NCI-H748 (cell line): ENCODE measurements around the gene PSMA7.

ENCODE experiments used
- DNase-seq: peaks from one replicate; lab custom pipeline; 2025; ENCODE audit not compliant: unreplicated experiment; lab: John Stamatoyannopoulos, UW

Gene PSMA7

DNA sequence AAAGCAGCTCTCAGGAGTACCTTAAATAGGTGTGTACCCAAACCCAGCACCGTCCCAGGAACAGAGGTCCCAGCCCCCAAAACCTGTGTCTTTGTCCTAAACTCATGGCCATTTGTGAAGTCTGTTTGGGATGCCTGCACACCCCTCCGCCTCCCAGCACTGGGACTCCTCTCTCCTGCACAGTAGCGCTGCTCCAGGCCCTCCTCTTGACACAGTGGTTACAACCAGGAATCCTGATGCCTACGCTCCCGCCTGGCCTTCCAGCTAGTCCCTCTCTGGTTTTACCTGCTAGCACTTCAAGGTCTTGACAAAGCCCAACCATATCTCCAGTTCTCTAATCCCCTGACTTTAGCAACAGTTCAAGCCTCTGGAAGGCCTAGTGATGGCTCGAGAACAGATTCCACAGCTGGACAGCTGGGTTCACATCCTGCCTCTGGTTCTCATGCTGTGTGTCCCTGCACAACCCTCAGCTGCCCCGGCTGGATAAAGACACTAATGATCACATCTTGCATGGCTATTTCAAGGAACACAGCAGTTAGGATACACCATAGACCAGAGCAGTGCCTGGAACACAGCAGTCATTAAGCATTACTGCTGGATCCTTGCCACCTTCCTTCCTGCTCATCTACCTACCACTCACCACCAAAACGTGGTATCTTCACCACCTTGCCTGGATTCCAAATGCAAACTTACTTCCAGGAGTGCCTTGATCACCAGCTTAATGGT, 5.6 kb downstream of the PSMA7 start:
- no peak for DNase-seq

GRCh38 chr20:62137092-62137384, 6.2 kb downstream of the PSMA7 start:
- DNase-seq: no peak

DNA sequence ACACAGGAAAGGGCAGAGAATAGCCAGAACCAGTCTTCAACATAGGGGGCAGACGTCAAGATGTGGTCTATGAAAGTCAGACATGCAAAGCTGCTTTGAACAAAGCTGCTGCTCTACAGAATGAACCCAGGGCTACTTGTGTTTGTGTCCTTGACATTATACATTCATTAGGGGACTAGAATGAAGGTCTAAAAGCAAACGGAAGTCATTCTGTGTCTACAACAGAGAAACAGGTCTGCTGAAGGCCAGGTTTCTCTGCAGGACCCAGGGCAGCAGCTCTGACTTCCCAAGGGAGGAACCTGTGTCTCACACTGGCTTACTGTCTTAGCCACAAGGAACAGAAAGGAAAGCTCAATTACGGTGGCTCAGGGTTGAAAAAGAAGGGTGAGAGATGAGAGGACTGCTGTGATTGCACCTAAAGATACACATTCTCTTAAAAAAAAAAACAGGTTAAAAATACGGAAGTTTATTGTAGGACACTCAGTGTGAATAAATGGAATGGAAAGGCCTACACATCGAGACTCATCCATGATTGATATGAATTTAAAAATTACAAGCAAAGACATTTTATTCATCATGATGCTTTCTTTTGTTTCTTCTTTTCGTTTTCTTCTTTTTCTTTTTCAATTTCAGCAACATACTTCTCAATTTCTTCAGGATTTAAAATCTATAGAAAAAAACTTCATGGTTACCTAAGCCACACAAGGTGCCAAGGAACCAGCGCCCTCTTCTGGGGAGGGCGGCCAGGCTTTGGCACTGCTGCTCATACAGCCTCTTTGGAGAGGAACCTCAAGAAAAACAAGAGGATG, 6.7 kb downstream of the PSMA7 start:
- peak; percentile 44 for DNase-seq

DNA sequence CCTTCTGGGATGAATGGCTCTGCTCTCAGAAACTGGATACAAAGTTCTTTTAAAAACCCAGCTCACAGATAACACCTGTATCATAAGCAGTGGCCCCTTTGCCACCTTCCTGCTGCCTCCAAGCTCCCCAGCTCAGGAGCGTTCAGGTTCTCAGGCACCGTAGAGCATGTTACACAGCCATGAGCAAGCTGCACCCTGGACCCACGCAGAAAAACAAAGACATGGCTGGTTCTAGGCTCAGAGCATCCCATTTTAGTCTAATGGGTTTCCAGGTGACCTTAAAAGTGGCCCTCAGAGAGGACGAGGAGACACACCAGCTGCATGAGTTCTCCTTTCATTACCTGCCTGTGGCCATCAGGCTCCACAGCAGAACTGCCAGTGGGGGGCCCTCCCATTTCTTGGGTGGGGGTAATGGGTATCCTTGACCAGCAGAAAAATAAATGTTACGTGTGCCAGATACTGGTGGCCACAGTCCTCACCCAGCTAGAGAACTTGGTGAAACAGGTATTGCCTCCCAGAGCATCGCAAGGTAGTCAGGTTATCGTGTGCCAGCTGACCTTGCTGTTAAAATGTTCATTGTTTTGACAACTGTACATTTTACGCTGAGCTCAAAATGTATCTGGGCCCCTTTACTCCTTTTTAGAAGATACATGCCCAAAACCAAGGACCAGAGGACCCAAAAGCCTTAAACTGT, 7.5 kb downstream of the PSMA7 start:
- DNase-seq: no peak

- no peak for DNase-seq
These were observed 8.4 kb downstream of the PSMA7 start for GRCh38 chr20:62134735-62135231.

DNA sequence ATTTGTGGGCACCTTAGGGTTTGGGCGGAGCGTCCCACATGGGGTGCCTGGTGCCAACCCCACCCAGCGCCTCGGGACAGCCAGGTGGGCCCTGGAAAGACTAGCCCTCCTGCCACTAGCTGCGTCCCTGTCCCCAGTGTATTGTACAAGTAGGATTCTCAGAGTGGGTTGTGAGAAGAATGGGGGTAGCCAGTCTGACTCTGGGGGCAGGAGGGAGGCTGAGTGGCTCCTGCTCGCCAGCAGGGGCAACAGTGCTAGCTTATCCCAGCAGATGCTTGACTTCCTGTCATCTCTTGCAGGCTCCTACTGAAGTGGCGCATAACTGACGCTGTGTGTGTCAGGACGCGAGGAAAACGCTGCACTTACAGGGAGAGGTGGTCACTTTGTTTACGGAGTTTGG, 9.3 kb downstream of the PSMA7 start:
- DNase-seq: no peak

DNA sequence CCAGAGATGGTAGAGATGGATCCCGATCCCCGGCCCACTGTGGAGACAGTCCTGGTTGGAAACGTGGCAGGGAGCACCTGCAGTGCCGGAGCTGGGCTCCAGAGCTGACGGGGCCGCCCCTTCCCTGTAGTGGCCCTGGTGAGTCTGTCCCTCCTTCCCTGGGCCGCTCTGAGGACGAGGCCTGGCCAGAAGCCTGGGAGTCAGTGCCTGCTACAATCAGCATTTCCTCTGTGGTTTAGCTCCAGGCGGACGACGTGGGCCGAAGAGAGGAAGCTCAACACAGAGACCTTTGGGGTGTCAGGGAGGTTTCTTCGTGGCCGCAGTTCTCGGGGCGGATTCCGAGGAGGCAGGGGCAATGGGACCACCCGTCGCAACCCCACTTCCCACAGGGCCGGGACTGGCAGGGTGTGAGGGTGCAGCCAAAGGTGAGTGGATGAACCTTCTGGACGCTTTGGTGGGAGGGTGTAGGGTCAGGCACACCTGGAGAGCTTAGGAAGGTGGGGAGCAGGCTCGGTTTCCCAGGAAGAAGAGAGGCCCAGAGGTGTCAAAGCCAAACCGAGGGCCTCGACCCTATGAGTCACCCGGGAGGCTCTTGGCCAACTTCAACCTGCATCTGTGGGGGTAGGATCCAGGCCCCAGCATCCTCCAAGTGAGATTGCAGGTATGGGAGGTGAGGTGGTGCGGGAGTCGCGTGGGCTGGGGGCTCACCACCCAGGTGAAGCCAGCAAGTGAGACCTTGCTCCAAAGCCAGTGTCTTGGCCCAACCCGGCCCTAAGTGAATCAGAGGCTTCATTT, 9.9 kb downstream of the PSMA7 start:
- no peak for DNase-seq

DNA sequence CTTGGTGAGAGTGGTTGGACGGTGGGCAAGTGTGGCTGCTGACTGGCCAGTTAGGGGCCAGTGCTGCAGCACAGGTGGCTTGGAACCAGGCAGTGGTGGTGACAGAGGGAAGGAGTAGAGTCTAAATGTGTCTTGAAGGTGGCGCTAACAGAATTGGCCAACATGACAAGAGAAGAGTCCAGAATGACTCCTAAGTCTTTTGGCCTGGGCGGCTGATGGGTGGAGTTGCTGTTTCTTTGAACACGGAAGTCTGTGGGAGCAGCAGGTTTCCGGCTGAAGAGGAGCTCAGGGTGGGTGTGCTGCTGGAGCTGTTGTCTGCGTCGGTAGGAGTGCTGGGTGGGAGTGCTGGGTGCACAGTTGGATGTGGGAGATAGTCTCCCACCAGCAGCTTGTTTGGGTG, 10.8 kb downstream of the PSMA7 start:
- no peak for DNase-seq

- DNase-seq: no peak
These were observed 11.5 kb downstream of the PSMA7 start for GRCh38 chr20:62131560-62132320.

- no peak for DNase-seq
These were observed 13.3 kb downstream of the PSMA7 start for GRCh38 chr20:62129731-62130531.

DNA sequence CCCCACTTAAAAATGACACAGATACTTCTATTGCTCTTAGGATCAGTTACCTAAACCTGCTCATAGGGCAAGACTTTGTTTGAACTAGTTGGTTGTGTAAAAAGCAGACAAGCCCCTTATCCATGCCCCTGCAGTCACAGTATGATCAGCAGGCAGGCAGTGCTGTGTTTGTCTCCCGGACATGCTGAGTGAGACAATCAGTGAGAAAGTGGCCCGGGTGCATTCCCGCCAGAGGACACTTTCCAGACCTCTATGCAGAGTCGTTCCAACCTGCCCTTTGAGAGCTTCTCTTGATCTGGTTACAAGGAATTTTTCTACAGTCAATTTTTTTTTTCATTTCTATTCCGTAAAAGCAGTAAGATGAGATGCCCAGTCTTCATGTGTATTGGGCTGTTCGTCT, 14.7 kb downstream of the PSMA7 start:
- DNase-seq: no peak

DNA sequence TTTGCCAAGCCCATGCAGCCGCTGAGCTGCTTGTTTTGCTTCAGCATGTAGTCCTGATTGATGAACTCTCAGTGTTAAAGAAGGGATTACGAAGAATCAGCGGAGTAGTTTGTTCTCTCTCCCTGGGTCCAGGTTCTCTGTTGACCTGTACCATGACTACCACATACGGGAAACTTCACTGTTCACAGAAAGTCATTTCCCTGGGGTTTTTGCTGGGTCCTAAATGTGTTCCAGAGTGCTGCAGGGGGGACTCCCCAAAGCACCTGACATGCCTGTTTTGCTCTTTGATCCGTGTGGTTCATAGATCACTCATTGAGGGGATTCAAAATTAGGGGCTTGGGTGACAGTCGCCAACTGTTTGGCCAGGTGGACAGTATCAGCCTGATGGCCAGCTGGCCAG, 15.4 kb downstream of the PSMA7 start:
- no peak for DNase-seq

- no peak for DNase-seq
These were observed 17.1 kb downstream of the PSMA7 start for GRCh38 chr20:62126141-62126540.

- DNase-seq: no peak
These were observed 19.6 kb downstream of the PSMA7 start for GRCh38 chr20:62123450-62124118.

DNA sequence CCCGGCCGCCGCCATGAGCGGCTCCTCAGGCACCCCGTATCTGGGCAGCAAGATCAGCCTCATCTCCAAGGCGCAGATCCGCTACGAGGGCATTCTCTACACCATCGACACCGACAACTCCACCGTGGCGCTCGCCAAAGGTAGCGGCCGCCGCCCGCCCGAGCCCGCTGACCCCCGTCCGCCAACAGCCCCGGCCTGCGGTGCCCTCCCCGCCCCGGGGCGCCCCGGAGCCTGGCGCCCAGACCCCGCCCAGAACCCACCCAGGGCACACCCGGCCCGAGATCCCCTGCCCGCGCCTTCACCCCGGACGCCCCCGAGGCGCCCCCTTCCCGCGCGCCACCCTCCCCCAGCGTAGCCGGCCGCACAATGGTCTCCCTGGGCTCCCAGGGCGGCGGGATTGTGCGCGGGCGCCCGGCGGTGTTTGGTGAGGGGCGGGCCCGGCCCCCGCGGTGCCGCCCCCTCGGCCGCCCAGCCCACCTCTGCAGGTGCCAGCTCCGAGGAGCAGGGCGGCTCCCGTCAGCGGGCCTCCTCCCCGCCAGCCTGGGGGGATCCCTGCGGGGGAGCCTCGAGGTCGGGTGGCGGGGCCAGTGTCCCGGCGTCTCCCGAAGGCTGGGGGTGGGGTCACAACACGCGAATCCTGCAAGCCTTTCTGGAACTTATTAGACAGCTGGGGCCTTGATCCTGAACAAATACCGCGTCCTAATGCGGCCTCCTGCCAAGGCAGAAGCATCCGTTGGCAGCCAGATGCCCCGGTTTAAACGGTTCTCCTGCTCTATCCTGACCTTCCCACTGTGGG, 20.3 kb downstream of the PSMA7 start:
- DNase-seq: peak; percentile 62

- peak; percentile 93 for DNase-seq
These were observed 21.2 kb downstream of the PSMA7 start, which contains the start of gene LSM14B for GRCh38 chr20:62121776-62122653. LSM14B (plus strand) TSS chr20:62122475; CDS start chr20:62122667, 192 bp downstream.
